ENCODE results near the gene GTF2A1L. TPM values are rescaled to one million over a fixed set of nuclear protein-coding genes. Genes with fewer than 3 reads are reported as not detected.
"Not testable (repeated sequence)": the region's sequence is repeated elsewhere in the genome, so short reads cannot be mapped to it uniquely, and the experiment has no call there.

GTF2A1L gene
- total RNA-seq, 4 donors from 2014 or later, result 0.96 TPM; not detected in 3

GRCh38 chr2:48588745-48589144 lies 28.9 kb upstream of the GTF2A1L start:
- WGBS, 2 donors, result 61 to 69% methylated on average over 1 of the region's 1 CpG
- intact Hi-C loops (cut with DNase I; ENCODE audit: low total_unique reads), result no loop called here
- TF ChIP-seq POLR2A (IDR thresholded peaks at IDR 0.05) (no peak), CTCF (IDR thresholded peaks at IDR 0.05) (no peak)
- no peak overlapping the region for H3K4me3 ChIP-seq (ENCODE audit: low read depth, poor library complexity, severe bottlenecking)
- no peak for DNase-seq (ENCODE audit: low spot score in 2 of 2)

DNA sequence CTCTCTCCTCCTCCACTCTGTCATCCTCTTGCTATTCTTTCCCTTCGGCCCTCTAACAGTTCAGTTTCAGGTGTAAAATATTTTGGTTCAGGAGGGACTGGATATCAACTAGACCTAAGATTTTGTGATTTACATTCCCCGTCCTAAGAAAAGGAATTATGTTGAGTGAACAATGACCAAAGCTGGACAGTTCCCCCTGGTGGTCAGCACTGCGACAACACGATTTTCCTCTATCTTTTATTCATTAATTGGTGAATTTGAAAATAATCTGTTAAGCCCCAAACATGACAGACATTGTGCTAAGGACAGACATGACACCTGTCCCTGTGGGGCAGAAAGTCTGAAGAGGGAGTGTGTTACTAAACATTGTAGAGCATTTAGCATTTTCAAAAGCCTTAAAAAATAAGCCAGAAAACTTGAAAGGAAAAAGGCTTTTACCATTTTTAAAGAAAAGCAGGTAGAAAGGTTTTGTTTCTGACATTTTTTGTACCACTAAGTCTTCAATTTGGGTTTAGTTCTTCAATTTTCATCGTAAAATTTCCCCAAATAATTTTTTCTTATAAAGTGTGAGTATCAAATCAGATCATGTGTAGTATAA lies 28.4 kb upstream of the GTF2A1L start:
- TF ChIP-seq POLR2A (IDR thresholded peaks at IDR 0.05) (no peak), CTCF (IDR thresholded peaks at IDR 0.05) (no peak)
- intact Hi-C loops (cut with DNase I; ENCODE audit: low total_unique reads), result no loop called here
- no peak for DNase-seq (ENCODE audit: low spot score in 2 of 2)
- H3K4me3 ChIP-seq (ENCODE audit: low read depth, poor library complexity, severe bottlenecking), result no peak overlapping the region
- WGBS, 2 donors, result 40 to 52% methylated on average over 5 of the region's 5 CpGs

GRCh38 chr2:48590017-48590416 lies 27.6 kb upstream of the GTF2A1L start:
- no peak for TF ChIP-seq CTCF (IDR thresholded peaks at IDR 0.05)
- TF ChIP-seq POLR2A (IDR thresholded peaks at IDR 0.05), result no peak
- no peak overlapping the region for H3K4me3 ChIP-seq (ENCODE audit: low read depth, poor library complexity, severe bottlenecking)
- no peak for DNase-seq (ENCODE audit: low spot score in 2 of 2)
- intact Hi-C loops (cut with DNase I; ENCODE audit: low total_unique reads), result no loop called here
- WGBS, 2 donors, result 80 to 85% methylated on average over 1 of the region's 1 CpG

GRCh38 chr2:48592067-48592466 lies 25.6 kb upstream of the GTF2A1L start:
- 95 to 98% methylated on average over 2 of the region's 2 CpGs for WGBS, 2 donors
- intact Hi-C loops (cut with DNase I; ENCODE audit: low total_unique reads), result no loop called here
- no peak for TF ChIP-seq CTCF (IDR thresholded peaks at IDR 0.05)
- TF ChIP-seq POLR2A (IDR thresholded peaks at IDR 0.05), result no peak
- no peak overlapping the region for H3K4me3 ChIP-seq (ENCODE audit: low read depth, poor library complexity, severe bottlenecking)
- DNase-seq (ENCODE audit: low spot score in 2 of 2), result no peak

DNA sequence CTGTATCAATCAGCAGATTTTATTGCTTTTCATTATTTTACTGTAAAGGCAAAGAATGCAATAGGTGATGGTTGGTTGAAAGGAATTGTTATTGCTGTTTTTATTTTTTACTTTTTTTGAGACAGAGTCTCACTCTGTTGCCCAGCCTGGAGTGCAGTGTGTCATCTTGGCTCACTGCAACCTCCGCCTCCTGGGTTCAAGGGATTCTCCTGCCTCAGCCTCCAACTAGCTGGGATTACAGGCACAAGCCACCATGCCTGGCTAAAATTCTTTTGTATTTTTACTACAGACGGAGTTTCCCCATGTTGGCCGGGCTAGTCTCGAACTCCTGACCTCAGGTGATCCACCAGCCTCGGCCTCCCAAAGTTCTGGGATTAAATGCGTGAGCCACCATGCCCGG lies 20.9 kb upstream of the GTF2A1L start:
- H3K4me3 ChIP-seq (ENCODE audit: low read depth, poor library complexity, severe bottlenecking); DNase-seq (ENCODE audit: low spot score in 2 of 2); intact Hi-C loops (cut with DNase I; ENCODE audit: low total_unique reads): not testable (repeated sequence)
- 94 to 96% methylated on average over 7 of the region's 7 CpGs for WGBS, 2 donors

- intact Hi-C loops (cut with DNase I; ENCODE audit: low total_unique reads), result no loop called here
- 67 to 81% methylated on average over 2 of the region's 2 CpGs for WGBS, 2 donors
- no peak for DNase-seq (ENCODE audit: low spot score in 2 of 2)
- TF ChIP-seq POLR2A (IDR thresholded peaks at IDR 0.05) (no peak), CTCF (IDR thresholded peaks at IDR 0.05) (no peak)
- no peak overlapping the region for H3K4me3 ChIP-seq (ENCODE audit: low read depth, poor library complexity, severe bottlenecking)
Measured at GRCh38 chr2:48597492-48597891, 20.2 kb upstream of the GTF2A1L start.
